Stimulated activated CD8-positive, alpha-beta memory T cell treated with anti-CD3 and anti-CD28 coated beads, Interleukin-7, amount 100 ng/mL, for 24 hours (primary cell): ENCODE results near the gene CENPX.
"Not testable (repeated sequence)": the region's sequence is repeated elsewhere in the genome, so short reads cannot be mapped to it uniquely, and the experiment has no call there.

Experiments
- DNase-seq: peaks from one replicate; pipeline ENCODE4 v3.0.0-alpha.2; 2020; ENCODE audit warnings: low read depth

The CENPX gene

GRCh38 chr17:81998212-81998611, 24.5 kb downstream of the CENPX start:
- DNase-seq, result no peak

DNA sequence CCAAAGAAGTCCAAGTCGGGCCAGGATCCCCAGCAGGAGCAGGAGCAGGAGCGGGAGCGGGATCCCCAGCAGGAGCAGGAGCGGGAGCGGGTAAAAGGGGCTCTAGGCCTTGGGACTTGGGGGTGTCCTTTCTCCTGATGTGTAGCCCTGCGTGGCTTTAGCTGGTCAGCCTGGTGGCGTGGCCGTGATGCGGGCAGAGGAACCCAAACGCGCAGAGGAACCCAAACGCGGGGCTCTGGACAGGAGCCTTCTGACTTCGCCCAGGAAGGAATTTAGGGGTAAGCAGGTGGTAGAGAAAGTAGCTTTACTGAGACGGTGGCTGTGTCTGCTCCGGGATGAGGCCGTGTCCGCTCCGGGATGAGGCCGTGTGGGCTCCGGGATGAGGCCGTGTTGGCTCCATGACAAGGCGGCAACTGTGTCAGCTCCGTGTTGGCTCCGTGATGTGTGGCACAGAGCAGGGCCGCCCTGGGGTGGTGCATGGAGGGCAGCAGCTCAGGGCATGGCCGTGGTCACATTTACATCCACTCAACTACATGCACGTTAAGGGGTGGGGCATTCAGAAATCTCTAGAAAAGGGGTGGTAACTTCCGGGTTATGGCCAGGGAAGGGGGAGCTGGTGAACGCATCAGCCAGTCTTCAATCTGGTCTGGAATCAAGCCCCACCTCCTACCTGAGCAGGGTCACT, 25.8 kb downstream of the CENPX start:
- no peak for DNase-seq

DNA sequence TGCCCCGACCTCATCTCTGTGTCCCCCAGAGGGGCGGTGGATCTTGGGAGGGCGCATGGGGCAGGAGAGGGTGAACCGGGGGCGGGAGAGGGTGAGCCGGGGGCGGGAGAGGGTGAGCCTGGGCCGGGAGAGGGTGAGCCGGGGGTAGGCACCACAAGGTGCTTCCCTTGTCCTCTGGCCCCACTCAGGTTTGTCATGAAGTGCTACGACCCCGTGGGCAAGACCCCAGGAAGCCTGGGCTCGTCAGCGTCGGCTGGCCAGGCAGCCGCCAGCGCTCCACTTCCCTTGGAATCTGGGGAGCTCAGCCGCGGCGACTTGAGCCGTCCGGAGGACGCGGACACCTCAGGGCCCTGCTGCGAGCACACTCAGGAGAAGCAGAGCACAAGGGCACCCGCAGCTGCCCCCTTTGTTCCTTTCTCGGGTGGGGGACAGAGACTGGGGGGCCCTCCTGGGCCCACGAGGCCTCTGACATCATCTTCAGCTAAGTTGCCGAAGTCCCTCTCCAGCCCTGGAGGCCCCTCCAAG, 26.4 kb downstream of the CENPX start:
- no peak for DNase-seq

DNA sequence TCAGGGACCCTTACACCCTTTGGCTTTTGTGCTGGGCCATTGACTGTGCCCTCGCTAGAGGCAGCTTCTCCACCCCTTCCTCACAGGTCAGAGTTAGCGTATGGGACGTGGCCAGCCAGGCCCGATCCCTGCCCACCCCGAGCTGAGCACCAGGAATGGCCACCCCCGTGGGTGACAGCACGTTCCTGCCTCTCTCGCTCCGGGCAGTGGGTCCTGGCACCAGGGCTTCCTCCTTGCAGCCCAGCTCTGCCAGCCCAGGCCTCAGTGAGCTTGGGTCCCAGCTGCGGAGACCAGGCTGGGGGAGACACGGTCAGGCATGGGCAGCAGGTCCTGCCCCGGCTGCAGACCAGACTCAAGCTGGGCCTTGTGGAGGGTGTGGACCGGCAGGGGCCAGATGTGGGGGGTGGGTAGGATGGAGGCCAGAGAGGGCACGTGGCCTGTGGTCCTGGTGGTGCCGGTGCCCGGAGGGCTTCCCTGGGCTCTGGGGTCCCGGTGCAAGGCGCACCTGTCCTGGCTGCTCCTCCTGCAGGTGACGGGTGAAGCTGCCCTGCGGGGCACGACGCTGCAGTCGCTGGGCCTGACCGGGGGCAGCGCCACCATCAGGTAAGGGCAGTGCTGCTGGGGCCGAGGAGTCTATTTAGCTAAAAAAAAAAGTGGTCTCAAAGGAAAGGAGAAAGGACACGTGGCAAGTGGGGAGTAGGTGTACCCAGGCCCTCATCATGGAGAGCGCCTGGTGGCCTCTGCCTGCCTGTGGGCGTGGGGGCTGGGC, 27.0 kb downstream of the CENPX start:
- no peak for DNase-seq

DNA sequence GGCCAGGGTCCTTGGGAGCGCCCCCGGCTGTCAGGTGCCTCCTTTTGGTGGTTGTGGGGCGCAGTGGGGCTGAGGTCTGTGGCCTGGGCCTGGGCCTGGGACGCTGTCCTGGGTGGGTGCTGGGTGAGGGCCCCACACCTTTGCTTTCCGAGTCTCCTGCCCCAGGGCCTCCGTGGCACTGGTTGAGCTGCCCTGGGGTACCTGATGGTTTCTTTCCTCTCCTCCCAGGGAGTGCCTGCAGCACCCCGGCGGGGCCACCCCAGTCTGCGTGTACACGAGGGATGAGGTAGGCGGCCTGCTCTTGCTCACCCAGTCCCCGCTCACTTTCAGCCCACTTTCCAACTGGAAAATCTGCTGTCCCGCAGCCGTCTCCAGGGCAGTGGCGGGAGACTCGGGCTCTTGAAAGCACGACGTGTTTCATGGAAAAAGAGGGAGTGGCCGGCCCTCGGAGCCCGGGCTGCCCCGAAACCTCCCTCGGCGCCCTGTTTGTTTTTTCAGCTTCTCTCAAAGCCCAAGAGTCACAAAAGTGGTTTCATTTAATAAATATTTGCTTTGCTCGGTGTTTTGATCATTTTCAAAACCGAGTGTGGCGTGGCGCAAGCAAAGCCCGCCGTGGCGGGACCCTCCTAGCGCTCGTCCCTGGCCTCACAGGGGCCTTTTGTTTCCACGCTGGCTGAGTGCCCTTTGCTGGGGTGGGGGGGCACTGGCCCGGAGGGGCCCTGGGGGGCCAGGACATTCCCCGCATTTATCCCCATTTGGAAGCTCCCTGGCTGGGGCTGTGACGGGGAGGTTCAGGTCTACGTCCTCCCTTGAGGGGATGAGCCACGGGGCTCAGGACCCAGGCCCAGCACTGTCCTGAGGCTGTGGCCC, 27.9 kb downstream of the CENPX start:
- no peak for DNase-seq

DNA sequence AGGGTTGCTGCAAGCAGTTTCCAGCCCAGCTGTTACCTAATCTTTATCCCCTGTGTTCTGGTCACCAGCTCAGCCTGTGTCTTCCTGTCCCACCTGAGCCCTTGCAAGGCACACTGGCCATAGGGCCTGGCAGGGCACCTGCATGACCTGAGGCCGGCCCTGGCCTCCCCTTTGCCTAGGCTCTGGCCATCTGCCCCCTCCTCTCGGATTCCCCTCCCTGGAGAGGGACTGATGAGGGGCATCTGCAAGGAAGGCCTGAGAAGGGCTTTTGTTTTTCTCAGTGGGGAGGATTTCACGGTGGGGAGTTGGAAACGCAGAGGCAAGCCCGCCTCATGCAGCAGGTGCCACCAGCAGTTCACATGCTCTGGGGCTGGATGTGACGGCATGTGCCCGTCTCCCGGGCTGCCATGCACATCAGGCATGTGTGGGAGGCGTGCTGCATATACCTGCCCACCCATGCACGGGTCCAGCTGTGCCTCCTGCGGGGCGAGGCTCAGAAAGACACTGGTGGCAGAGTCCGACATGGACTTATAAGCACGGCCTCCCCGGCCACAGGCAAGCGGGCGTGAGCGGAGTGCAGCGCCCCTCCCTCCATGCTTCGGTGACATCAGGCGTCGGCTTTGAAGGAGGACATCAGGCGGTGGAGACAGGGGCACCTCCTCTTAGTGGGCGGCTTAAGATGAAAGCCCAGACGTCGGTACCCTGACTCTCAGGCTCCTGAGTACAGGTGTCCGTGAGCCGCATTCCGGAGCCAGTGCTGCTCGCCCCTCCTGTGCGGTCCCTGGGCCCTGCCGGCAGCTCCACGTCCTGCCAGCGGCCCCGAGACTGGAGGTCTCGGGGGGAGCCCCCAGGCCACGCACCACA, 28.7 kb downstream of the CENPX start:
- no peak for DNase-seq

GRCh38 chr17:81992306-81993102, 30.2 kb downstream of the CENPX start:
- DNase-seq, result no peak

DNA sequence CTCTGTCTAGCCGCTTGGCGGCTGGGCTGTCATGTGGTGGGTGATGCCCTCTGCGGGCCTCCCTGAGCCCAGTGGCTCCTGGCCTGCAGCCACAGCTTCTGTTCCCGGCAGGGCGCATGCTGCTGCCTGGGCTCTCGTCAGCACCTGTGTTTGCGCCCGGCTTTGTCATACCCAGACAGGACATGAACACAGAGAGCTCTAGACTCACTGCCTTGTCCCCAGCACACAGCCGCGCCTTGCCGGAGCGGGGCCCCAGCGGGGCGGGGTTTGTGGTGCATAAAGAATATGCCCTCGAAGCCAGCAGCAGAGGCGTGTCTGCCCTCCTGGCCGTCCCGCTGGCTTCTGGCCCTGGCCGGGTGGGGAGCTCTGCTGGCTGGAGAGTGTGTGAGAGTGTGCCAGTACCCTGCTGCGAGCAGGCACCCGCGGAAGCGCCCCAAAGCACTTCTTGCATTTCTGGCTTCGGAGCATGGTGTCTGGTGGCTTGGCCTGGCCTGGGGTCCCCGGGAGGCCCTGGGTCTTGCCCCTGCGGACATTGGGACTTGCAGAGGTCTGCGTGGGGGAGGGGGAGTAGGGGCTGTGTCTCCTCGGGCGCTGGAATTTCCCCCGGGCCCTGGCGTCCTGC, 30.9 kb downstream of the CENPX start:
- no peak for DNase-seq

DNA sequence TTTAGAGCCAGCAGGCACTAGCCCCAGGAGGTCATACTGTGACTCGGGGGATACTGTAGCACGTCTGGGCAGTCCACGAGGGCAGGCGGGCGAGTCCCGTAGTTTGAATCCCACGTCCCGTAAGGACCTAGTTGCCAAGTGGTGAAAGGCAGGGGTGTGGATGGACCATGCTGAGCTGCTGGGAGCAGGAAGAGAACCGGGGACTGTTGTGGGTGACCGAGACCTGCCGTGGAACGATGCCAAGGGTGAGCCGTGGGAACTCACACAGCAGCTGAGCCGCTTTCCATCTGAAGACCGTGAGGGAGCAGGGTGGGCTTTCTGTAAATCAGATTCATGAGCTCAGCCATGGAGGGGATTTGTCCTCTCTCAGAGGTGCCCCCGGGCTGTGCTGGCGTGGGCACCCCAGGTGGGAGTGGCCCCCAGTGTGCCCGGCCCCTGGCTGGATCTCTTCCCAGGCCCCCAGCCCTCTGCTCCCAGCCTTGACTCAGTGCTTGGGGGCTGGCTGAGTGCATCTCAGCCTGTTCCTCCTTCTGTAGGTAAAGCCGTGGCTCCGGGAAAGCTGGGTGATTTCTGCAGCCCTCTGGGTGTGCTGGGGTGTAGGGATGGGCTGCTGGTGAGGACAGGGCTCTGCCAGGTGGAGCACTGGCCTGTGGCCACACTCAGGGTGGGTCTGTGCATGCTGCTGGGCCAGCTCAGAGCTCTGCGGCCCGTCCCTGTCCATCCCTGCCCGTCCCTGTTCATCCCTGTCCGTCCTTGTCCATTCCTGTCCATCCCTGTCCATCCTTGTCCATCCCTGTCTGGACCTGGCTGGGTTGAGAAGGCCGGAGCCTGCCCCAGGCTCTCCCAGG, 31.6 kb downstream of the CENPX start:
- no peak for DNase-seq

DNA sequence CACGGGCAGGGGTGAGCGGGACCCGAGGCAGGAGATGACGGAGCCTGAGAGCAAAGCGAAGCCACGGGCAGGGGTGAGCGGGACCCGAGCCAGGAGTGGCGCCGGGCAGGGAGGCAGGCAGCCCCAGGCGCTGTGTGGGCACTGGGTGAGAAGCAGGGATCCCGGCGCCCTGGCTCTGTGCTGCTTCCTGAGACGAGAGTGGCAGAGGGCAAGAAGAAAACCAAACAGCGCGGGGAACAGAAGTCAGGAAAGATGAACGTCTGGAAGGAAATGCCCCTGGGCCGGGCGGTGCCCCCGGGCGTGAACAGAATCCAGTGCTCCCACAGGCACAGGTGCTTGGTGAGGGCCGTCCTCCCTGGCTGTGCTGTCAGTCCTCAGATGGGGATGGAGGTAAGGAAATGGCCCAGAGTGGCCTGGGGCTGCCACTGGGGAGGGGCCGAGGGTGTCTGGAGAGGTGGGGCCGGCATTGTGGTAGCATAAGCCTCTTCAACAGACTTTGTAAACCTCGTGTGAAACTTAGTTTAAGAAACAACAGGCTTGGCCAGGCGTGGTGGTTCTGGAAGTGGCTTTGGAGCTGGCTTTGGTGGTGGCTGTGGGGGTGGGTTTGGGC, 35.4 kb downstream of the CENPX start:
- no peak for DNase-seq

DNA sequence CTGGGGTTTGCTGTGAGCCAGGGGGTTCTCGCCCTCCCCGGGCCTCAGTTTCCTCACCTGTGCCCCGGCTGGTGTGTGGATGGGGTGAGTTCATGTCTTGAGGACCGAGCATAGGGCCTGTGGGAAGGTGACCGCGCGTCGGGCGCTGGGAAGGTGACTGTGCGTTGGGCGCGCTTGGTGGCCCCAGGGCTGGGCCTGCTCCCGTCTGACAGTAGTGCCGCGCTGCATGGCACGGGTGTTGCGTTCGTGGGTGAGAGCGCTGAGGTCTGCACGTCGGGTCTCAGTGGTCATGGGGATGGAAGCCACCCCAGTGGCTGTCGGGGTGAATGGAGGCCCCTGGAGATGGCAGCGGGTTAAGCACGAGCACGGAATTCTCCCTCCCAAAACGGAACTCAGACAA, 36.1 kb downstream of the CENPX start:
- DNase-seq, result no peak

DNA sequence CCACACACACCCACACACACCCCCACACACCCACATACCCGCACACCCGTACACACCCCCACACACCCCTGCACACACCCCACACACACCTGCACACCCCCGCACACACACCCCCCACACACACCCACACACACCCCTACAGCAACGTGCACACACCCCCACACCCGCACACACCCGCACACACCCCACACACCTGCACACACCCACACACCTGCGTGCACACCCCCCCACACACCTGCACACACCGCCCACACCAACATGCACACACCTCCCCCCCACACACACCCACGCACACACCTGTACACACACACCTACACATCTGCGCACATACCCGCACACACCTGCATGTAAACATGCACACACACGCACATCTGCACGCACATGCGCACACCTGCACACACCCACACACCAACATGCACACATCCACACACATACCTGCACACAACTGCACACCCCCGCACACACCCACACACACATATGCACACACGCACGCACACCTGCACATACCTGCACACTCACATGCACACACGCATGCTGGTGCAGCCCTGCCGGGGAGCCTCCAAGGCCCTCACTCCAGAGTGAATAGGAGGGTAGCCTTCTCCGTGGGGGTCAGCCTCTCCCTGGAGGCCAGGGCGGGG, 37.8 kb downstream of the CENPX start:
- no peak for DNase-seq

- no peak for DNase-seq
Measured at GRCh38 chr17:81983639-81984373, 38.9 kb downstream of the CENPX start.

DNA sequence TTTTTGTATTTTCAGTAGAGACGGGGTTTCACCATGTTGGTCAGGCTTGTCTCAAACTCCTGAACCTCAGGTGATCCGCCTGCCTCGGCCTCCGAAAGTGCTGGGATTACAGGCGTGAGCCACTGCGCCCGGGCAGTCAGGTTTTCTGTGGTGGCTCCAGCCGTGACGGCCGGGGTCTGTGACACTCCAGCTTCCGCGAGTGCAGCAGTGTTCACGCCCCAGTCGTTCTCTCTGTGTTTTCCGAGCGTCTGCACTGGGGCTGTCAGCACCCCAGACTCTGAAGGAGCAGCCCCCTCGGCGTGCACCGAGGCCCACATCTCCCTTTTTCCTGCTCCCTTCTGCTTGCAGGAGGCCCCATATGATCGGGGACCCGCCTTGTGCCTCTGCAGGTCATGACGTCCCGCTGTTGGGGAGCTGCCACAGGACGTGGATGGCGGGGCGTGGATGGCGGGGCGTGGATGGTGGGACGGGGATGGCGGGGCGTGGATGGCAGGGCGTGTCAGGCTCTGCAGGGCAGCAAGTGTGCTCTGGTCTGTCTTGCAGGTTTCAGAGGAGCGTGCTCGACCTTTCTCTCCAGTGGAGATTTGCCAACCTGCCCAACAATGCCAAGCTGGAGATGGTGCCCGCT, 39.6 kb downstream of the CENPX start:
- DNase-seq, result no peak

DNA sequence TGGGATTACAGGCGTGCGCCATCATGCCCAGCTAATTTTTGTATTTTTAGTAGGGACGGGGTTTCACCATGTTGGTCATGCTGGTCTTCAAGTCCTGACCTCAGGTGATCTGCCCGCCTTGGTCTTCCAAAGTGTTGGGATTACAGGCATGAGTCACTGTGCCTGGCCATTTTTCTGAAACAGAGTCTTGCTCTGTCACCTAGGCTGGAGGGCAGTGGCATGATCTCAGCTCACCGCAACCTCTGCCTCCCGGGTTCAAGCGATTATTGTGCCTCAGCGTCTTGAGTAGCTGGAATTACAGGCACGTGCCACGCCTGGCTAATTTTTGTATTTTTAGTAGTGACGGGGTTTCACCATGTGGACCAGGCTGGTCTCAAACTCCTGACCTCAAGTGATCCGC, 41.2 kb downstream of the CENPX start:
- not testable (repeated sequence) for DNase-seq

GRCh38 chr17:81980707-81981343, 41.9 kb downstream of the CENPX start:
- DNase-seq, result no peak

GRCh38 chr17:81980122-81980521, 42.6 kb downstream of the CENPX start:
- DNase-seq, result no peak
